Endothelial cell of umbilical vein (primary cell): ENCODE data around the gene SELENOF.

Experiments
- CTCF ChIP-seq, 2 donors: IDR thresholded peaks; 1 replicate in 1 of 2; 2 replicates in 1 of 2; pipeline ENCODE4 v1.5.1; 2011; ENCODE audit warnings: low read length in 2 of 2, mild to moderate bottlenecking in 2 of 2, moderate library complexity in 2 of 2, control low read depth in 1 of 2, inconsistent platforms in 1 of 2, low read depth in 1 of 2; ENCODE audit not compliant: insufficient read depth in 1 of 2; ENCODE audit errors: extremely low read depth in 1 of 2
- EZH2 ChIP-seq: IDR thresholded peaks from 2 replicates; pipeline ENCODE4 v1.6.1; 2012; ENCODE audit warnings: borderline replicate concordance, low read depth, mild to moderate bottlenecking, moderate library complexity, low read length, inconsistent platforms; ENCODE audit not compliant: severe bottlenecking
- FOS ChIP-seq: IDR thresholded peaks from 2 replicates; pipeline ENCODE4 v1.6.1; 2011; ENCODE audit warnings: mild to moderate bottlenecking, low read length, moderate library complexity, borderline replicate concordance; ENCODE audit not compliant: insufficient read depth
- GATA2 ChIP-seq: IDR thresholded peaks from 2 replicates; pipeline ENCODE4 v1.7.0; 2011; ENCODE audit warnings: low read depth, mild to moderate bottlenecking, moderate library complexity, mixed read lengths, low read length; ENCODE audit not compliant: insufficient read length, insufficient read depth
- JUN ChIP-seq: IDR thresholded peaks from 2 replicates; pipeline ENCODE4 v1.6.1; 2011; ENCODE audit warnings: borderline replicate concordance, low read depth; ENCODE audit not compliant: insufficient read length, insufficient read depth
- MAX ChIP-seq: IDR thresholded peaks from 2 replicates; pipeline ENCODE4 v1.6.1; 2011; ENCODE audit not compliant: insufficient read depth, insufficient read length
- MYC ChIP-seq: IDR thresholded peaks from one replicate; pipeline ENCODE4 v1.6.1; 2011; ENCODE audit warnings: mild to moderate bottlenecking, low read depth, low read length
- POLR2A ChIP-seq: IDR thresholded peaks from 2 replicates; pipeline ENCODE4 v1.6.1; 2012; ENCODE audit warnings: low read depth, mild to moderate bottlenecking, control low read depth, low read length
- POLR2AphosphoS5 ChIP-seq: IDR thresholded peaks from 2 replicates; pipeline ENCODE4 v1.6.1; 2012; ENCODE audit warnings: low read depth, mild to moderate bottlenecking, control low read depth, low read length, moderate library complexity; ENCODE audit not compliant: insufficient read depth

- TF ChIP-seq POLR2A: no peak
- TF ChIP-seq MAX: no peak
- no peak for TF ChIP-seq CTCF (IDR thresholded peaks at IDR 0.05; ENCODE audit: extremely low read depth in 1 of 2, insufficient read depth in 1 of 2, low read depth in 1 of 2, low read length in 2 of 2)
- no peak for TF ChIP-seq MYC
- TF ChIP-seq EZH2: no peak
- TF ChIP-seq FOS: no peak
- no peak for TF ChIP-seq POLR2AphosphoS5
- TF ChIP-seq JUN: no peak
- TF ChIP-seq GATA2: no peak
Observed at GRCh38 chr1:86868477-86868876, 45.4 kb downstream of the SELENOF start.
